Measurements from ENCODE around the gene SMC1B.

DNA sequence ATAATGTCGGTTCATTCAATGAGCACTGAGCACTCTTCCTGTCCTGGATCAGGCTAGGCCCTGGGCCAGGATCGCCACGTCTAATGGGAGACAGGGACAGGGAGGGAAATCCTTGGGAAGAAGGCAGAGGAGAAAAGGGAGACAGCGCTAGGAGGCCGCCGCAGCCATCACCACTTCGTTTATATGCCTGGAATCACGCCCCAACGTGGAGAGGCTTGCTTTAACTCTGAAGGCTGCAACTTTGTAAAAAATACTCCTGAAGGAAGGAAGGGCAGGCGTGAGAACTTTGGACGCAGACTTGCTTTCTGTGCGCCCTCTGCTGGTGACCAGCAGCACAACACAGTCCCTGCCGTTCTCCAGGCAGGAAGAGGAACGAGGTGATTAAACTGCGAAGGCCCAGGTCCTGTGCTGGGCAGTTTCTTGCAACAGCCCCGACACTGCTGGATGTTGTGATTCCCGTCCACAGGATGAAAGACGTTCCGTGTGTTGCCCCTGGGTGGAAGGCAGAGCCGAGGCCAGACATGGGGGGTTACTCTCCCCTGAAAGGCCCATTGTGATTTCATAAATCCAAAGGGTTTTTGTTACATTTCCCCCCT, 22.2 kb upstream of the SMC1B start:
- TF ChIP-seq YY1 (IDR thresholded peaks at IDR 0.05) (no peak), CTCF (IDR thresholded peaks at IDR 0.05; ENCODE audit: low read depth, low read length, missing input control) (peak; percentile 99), EGR1 (IDR thresholded peaks at IDR 0.05; ENCODE audit: low read depth in 2 of 2) (peak in 1 of 2 donors; percentile 46), MAX (IDR thresholded peaks at IDR 0.05) (no peak), SP1 (IDR thresholded peaks at IDR 0.05) (peak; percentile 43), JUND (IDR thresholded peaks at IDR 0.05) (no peak), RAD21 (IDR thresholded peaks at IDR 0.05) (peak; percentile 96 to 98), REST (IDR thresholded peaks at IDR 0.05) (no peak), TAF1 (conservative IDR thresholded peaks at IDR 0.05) (no peak), NR2F2 (IDR thresholded peaks at IDR 0.05) (peak; percentile 31), RXRA (IDR thresholded peaks at IDR 0.05) (peak; percentile 30 to 52)
